Measurements from ENCODE around the gene GNB2. TPM values are rescaled to one million over a fixed set of nuclear protein-coding genes. Genes with fewer than 3 reads are reported as not detected.

The GNB2 gene
- total and polyA plus RNA-seq, 10 donors = 104 to 342 (median 242) TPM

DNA sequence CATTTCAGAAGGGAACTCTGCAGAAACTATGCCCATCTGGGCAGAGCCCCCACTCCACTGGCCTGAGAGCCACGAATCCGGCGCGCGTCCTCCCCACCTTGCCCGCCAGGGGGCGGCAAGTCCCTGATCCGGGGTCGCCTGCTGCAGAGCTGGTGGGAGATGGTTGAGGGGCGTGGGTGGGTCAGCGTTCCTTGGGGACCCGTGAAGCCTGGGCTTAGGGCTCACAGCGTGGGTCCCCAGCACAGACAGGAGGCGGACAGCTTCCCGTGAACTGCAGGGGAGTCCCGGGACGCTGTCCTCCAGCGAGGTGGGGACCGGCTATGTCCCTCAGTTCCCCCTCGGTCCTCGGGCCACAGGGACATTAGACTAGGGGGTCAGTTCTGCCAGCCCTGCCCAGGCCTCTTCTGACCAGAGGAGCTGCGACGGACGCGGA lies 31.8 kb downstream of the GNB2 start:
- H3K27ac ChIP-seq = peak overlapping the region; percentile 90 to 98 (median 94)
- intact Hi-C loops (cut with DNase I; ENCODE audit: low total_unique reads) = loop anchor here (10.0 kb wide), 3 partner anchors 149 to 349 kb away; partner anchors contain the start of genes SLC12A9 and TSC22D4
- H3K4me1 ChIP-seq = peaks cover 6 to 31% (median 26%) of the 10 kb centered on the region in 6 donors
- H3K27me3 ChIP-seq (replicated peaks in 1 of 7) = no peaks in the 10 kb centered on the region
- DNase-seq = peak; percentile 95
- H3K9me3 ChIP-seq = no peaks in the 10 kb centered on the region
- no peak for TF ChIP-seq POLR2AphosphoS5 (IDR thresholded peaks at IDR 0.05)
- TF ChIP-seq, protein P1, sequence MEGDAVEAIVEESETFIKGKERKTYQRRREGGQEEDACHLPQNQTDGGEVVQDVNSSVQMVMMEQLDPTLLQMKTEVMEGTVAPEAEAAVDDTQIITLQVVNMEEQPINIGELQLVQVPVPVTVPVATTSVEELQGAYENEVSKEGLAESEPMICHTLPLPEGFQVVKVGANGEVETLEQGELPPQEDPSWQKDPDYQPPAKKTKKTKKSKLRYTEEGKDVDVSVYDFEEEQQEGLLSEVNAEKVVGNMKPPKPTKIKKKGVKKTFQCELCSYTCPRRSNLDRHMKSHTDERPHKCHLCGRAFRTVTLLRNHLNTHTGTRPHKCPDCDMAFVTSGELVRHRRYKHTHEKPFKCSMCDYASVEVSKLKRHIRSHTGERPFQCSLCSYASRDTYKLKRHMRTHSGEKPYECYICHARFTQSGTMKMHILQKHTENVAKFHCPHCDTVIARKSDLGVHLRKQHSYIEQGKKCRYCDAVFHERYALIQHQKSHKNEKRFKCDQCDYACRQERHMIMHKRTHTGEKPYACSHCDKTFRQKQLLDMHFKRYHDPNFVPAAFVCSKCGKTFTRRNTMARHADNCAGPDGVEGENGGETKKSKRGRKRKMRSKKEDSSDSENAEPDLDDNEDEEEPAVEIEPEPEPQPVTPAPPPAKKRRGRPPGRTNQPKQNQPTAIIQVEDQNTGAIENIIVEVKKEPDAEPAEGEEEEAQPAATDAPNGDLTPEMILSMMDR (IDR thresholded peaks at IDR 0.05 in 8 of 11, conservative IDR thresholded peaks at IDR 0.05 in 3 of 11) = peak; percentile 76 to 95 (median 90)
- peaks cover 0 to 19% (median 0%) of the 10 kb centered on the region in 6 donors for H3K36me3 ChIP-seq
- H3K4me3 ChIP-seq = peak overlapping the region; percentile 72 to 92 (median 82)
- WGBS, 5 donors = 0 to 1% (median 0%) methylated on average over 5 to 25 of the region's 25 CpGs

DNA sequence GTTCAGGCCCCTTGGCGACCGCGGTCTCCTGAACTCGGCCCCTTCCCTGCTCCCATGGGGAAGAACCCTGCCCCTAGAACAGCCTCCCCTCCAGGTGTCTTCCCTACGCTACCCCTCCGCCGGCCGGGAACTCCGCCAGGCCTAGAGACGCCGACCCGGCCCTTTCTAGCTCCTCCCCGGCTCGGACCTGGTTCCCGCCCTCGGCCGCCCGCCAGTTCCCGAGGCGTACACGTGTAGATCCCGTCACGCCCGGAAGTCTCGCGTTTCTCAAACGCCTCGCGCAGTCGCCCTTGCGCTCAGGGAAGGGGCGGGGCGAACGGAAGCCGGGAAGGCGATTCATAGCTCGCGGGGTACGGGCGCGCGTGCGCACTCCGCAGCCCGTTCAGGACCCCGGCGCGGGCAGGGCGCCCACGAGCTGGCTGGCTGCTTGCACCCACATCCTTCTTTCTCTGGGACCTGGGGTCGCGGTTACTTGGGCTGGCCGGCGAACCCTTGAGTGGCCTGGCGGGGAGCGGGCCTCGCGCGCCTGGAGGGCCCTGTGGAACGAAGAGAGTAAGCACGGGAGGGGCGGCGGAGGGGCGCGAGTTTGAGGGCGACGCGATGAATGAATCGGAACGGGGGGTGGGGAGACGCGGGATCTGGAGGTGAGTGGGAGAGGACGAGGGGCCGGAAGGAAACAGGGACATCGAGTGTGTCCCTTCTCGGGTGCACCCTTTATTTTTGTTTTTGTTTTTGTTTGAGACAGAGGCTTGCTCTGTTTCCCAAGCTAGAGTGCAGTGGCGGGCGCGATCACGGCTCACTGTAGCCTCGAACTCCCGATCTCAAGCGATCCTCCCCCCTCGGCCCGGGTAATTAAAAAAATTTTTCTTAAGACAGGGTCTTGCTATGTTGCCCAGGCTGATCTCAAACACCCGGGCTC lies 32.5 kb downstream of the GNB2 start, which contains the start of gene POP7:
TSS of gene POP7 (plus strand) at position 369 of the 919 bp plus-strand sequence. CDS start 710 bp downstream, outside the sequence.
- peak in 1 of 3 donors; percentile 10 for TF ChIP-seq POLR2A (IDR thresholded peaks at IDR 0.05)
- peak; percentile 92 to 96 (median 95) for TF ChIP-seq POLR2AphosphoS5 (IDR thresholded peaks at IDR 0.05)
- TF ChIP-seq, protein P1 (IDR thresholded peaks at IDR 0.05 in 8 of 11, conservative IDR thresholded peaks at IDR 0.05 in 3 of 11) = no peak
- H3K4me1 ChIP-seq = peaks cover 6 to 31% (median 26%) of the 10 kb centered on the region in 6 donors
- DNase-seq = peak; percentile 99
- H3K27ac ChIP-seq = peak within 1 kb of the TSS; percentile 90 to 98 (median 94)
- WGBS, 5 donors = 0 to 1% (median 0%) methylated on average over 71 to 86 of the region's 86 CpGs
- H3K36me3 ChIP-seq = peaks cover 0 to 19% (median 0%) of the 10 kb centered on the region in 6 donors
- intact Hi-C loops (cut with DNase I; ENCODE audit: low total_unique reads) = loop anchor here (10.0 kb wide), 3 partner anchors 149 to 349 kb away; partner anchors contain the start of genes SLC12A9 and TSC22D4
- peak within 1 kb of the TSS; percentile 72 to 92 (median 82) for H3K4me3 ChIP-seq
- no peaks in the 10 kb centered on the region for H3K27me3 ChIP-seq (replicated peaks in 1 of 7)
- no peaks in the 10 kb centered on the region for H3K9me3 ChIP-seq

DNA sequence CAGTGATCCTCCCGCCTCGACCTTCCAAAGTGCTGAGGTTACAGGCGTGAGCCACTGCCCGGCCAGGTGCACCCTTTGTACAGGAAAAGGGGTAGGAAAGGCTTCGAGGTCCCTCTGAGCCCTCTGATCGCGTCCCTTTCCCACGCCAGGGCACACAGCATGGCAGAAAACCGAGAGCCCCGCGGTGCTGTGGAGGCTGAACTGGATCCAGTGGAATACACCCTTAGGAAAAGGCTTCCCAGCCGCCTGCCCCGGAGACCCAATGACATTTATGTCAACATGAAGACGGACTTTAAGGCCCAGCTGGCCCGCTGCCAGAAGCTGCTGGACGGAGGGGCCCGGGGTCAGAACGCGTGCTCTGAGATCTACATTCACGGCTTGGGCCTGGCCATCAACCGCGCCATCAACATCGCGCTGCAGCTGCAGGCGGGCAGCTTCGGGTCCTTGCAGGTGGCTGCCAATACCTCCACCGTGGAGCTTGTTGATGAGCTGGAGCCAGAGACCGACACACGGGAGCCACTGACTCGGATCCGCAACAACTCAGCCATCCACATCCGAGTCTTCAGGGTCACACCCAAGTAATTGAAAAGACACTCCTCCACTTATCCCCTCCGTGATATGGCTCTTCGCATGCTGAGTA lies 33.3 kb downstream of the GNB2 start:
- WGBS, 5 donors = 44 to 69% (median 52%) methylated on average over 20 to 34 of the region's 34 CpGs
- Histone ChIP-seq H3K9me3 (no peaks in the 10 kb centered on the region), H3K36me3 (peaks cover 0 to 19% (median 0%) of the 10 kb centered on the region in 6 donors), H3K27me3 (replicated peaks in 1 of 7) (no peaks in the 10 kb centered on the region), H3K27ac (peak overlapping the region in 6 of 8 donors; percentile 90 to 98 (median 95)), H3K4me1 (peaks cover 6 to 31% (median 26%) of the 10 kb centered on the region in 6 donors), H3K4me3 (peak overlapping the region; percentile 72 to 92 (median 82))
- peak; percentile 83 for DNase-seq
- intact Hi-C loops (cut with DNase I; ENCODE audit: low total_unique reads) = loop anchor here (10.0 kb wide), 3 partner anchors 148 to 348 kb away; partner anchors contain the start of genes SLC12A9 and TSC22D4
- TF ChIP-seq POLR2A (IDR thresholded peaks at IDR 0.05) (no peak), POLR2AphosphoS5 (IDR thresholded peaks at IDR 0.05) (no peak)
- TF ChIP-seq, protein P1 (IDR thresholded peaks at IDR 0.05 in 8 of 11, conservative IDR thresholded peaks at IDR 0.05 in 3 of 11) = no peak

Data from spleen (tissue), 11 donors.